Pons (tissue), 1 donor: ENCODE measurements around the gene ABHD17B.
"Not testable (repeated sequence)": the region's sequence is repeated elsewhere in the genome, so short reads cannot be mapped to it uniquely, and the experiment has no call there.

Source experiments
- DNase-seq: peaks from one replicate; pipeline ENCODE4 v3.0.0-alpha.2; 2016; ENCODE audit warnings: low spot score

The ABHD17B gene

GRCh38 chr9:71915495-71915894 lies 4.5 kb upstream of the ABHD17B start:
- DNase-seq = no peak

- DNase-seq = no peak
These were observed 929 bp upstream of the ABHD17B start for GRCh38 chr9:71911908-71912335.

GRCh38 chr9:71910650-71911060 lies 338 bp downstream of the ABHD17B start:
- DNase-seq = no peak

GRCh38 chr9:71909887-71910649 lies 925 bp downstream of the ABHD17B start:
- DNase-seq = peak; percentile 53

- peak; percentile 45 for DNase-seq
These were observed 2.2 kb downstream of the ABHD17B start for GRCh38 chr9:71908825-71909224.

- DNase-seq = no peak
These were observed 6.9 kb downstream of the ABHD17B start for GRCh38 chr9:71904076-71904475.

GRCh38 chr9:71901695-71902597 lies 9.0 kb downstream of the ABHD17B start:
- no peak for DNase-seq

GRCh38 chr9:71898756-71899155 lies 12.2 kb downstream of the ABHD17B start:
- DNase-seq = not testable (repeated sequence)

GRCh38 chr9:71897577-71897976 lies 13.4 kb downstream of the ABHD17B start:
- DNase-seq = no peak

GRCh38 chr9:71896761-71897160 lies 14.2 kb downstream of the ABHD17B start:
- DNase-seq = no peak

- DNase-seq = no peak
These were observed 15.0 kb downstream of the ABHD17B start for GRCh38 chr9:71895955-71896354.

GRCh38 chr9:71895117-71895516 lies 15.9 kb downstream of the ABHD17B start:
- DNase-seq = no peak

GRCh38 chr9:71891557-71892189 lies 19.3 kb downstream of the ABHD17B start:
- no peak for DNase-seq

GRCh38 chr9:71890042-71890679 lies 20.8 kb downstream of the ABHD17B start:
- DNase-seq = no peak

GRCh38 chr9:71887362-71887761 lies 23.6 kb downstream of the ABHD17B start:
- no peak for DNase-seq

GRCh38 chr9:71886541-71886940 lies 24.5 kb downstream of the ABHD17B start:
- no peak for DNase-seq

- DNase-seq = no peak
These were observed 25.0 kb downstream of the ABHD17B start for GRCh38 chr9:71886015-71886414.

GRCh38 chr9:71885467-71885866 lies 25.5 kb downstream of the ABHD17B start:
- DNase-seq = no peak

GRCh38 chr9:71884005-71884404 lies 27.0 kb downstream of the ABHD17B start:
- DNase-seq = no peak

- no peak for DNase-seq
These were observed 31.3 kb downstream of the ABHD17B start for GRCh38 chr9:71879644-71880174.

GRCh38 chr9:71878327-71879274 lies 32.4 kb downstream of the ABHD17B start:
- no peak for DNase-seq
